Astrocyte of the cerebellum (primary cell): ENCODE measurements around the gene GJA10.
A peak's percentile ranks its signal among the peaks of the same experiment; 100 is the strongest.
"Not testable (repeated sequence)": the region's sequence is repeated elsewhere in the genome, so short reads cannot be mapped to it uniquely, and the experiment has no call there.

ENCODE experiments used
- DNase-seq: peaks from one replicate; pipeline ENCODE4 v3.0.0-alpha.2; 2011; ENCODE audit warnings: low read depth
- H3K4me3 ChIP-seq: 2 replicates; pipeline ENCODE4 v1.5.1; 2011; ENCODE audit warnings: mild to moderate bottlenecking, low read depth, low read length, moderate library complexity
- in situ Hi-C: cut with HindIII; loops from 2 replicates; pipeline ENCODE4 v1.10.0; 2017; ENCODE audit warnings: low sequenced_read_pairs
- TF ChIP-seq, protein P1 (sequence below): IDR thresholded peaks from 2 replicates; pipeline ENCODE4 v1.5.1; 2012; ENCODE audit warnings: low read length, low read depth, moderate library complexity, mild to moderate bottlenecking; ENCODE audit errors: missing control alignments

GJA10 gene

DNA sequence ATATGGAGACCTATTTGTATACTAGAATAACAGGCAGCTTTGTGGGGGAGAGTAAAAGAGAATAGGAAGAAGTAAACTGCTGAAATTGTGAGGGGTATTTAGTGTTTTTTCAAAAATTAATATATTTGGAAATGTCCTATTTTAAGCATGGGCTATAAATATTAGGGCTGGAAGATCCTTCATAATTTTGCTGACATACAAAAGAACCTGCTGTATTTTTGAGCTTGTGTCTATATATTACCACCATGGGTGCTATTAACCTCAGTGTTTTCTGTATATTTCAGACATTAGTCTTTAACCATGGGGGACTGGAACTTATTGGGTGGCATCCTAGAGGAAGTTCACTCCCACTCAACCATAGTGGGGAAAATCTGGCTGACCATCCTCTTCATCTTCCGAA lies at the start of gene GJA10:
Gene GJA10, plus strand, starts transcription at position 301 of the 400 bp plus-strand sequence. Its CDS starts 0 bp downstream, at position 301.
- in situ Hi-C loops: no loop called here
- no peak for DNase-seq
- H3K4me3 ChIP-seq: no peak within 1 kb of the TSS
- TF ChIP-seq, protein P1, sequence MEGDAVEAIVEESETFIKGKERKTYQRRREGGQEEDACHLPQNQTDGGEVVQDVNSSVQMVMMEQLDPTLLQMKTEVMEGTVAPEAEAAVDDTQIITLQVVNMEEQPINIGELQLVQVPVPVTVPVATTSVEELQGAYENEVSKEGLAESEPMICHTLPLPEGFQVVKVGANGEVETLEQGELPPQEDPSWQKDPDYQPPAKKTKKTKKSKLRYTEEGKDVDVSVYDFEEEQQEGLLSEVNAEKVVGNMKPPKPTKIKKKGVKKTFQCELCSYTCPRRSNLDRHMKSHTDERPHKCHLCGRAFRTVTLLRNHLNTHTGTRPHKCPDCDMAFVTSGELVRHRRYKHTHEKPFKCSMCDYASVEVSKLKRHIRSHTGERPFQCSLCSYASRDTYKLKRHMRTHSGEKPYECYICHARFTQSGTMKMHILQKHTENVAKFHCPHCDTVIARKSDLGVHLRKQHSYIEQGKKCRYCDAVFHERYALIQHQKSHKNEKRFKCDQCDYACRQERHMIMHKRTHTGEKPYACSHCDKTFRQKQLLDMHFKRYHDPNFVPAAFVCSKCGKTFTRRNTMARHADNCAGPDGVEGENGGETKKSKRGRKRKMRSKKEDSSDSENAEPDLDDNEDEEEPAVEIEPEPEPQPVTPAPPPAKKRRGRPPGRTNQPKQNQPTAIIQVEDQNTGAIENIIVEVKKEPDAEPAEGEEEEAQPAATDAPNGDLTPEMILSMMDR: no peak

DNA sequence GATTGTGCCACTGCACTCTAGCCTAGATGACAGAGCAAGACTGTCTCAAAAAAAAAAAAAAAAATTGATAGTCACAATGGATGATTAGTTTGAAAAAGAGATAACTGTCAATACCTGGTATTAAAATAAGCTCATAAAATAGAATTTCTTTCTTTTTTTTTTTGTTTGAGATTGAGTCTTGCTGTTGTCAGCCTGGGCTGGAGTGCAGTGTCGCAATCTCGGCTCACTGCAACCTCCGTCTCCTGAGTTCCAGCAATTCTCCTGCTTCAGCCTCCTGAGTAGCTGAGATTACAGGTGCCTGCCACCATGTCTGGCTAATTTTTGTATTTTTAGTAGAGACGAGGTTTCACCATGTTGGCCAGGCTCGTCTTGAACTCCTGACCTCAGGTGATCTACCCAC lies 46.8 kb upstream of the GJA10 start:
- H3K4me3 ChIP-seq, in situ Hi-C loops, DNase-seq: not testable (repeated sequence)

DNA sequence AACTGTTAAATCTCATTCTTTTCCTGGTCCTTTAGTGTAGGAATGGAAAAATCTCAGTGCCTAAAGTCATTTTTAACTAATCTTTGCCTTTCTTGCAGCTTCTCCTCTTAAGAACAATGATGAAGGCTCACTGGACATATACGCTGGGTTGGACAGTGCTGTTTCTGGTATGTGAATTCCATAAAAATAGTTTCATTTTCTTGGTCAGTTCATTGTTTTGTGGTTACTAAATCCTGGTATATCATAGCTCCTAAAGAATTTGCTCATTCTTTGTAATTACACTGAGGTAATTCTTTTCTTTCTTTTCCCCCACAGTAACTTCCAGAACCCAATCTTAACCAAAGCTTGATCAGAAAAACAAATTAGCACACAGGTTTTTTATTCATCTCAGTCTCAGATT lies 41.2 kb upstream of the GJA10 start:
- TF ChIP-seq, protein P1: no peak
- in situ Hi-C loops: no loop called here
- DNase-seq: peak; percentile 45
- H3K4me3 ChIP-seq: no peak overlapping the region

DNA sequence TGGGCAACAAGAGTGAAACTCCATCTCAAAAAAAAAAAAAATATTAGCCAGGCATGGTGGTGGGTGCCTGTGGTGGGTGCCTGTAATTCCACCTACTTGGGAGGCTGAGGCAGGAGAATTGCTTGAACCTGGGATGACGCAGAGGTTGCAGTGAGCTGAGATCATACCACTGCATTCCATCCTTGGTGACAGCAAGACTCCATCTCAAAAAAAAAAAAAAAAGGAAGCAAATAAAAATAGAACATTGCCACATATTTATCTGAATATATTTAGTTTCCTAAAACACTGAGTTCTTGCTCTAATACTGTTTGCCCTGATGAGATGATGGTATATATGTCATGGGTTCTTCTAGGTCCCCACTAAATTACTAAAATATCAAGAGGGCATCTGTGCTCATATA lies 36.2 kb upstream of the GJA10 start:
- no peak for DNase-seq
- no peak overlapping the region for H3K4me3 ChIP-seq
- TF ChIP-seq, protein P1: no peak
- in situ Hi-C loops: no loop called here

DNA sequence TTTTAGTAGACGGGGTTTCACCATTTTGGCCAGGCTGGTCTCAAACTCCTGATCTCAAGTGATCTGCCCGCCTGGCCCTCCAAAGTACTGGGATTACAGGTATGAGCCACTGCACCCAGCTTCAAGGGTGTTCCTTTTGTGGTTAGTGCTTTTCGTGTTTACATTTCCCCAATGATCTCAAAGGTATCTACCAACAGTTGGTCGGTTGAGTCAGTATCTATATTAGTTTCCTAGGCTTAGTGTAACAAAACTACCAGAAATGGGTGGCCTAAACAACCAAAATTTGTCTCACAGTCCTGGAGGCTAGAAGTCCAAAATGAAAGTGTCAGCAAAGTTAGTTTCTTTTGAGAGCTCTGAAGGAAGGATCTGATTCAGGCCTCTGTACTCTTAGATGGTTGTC lies 34.5 kb upstream of the GJA10 start:
- in situ Hi-C loops: no loop called here

DNA sequence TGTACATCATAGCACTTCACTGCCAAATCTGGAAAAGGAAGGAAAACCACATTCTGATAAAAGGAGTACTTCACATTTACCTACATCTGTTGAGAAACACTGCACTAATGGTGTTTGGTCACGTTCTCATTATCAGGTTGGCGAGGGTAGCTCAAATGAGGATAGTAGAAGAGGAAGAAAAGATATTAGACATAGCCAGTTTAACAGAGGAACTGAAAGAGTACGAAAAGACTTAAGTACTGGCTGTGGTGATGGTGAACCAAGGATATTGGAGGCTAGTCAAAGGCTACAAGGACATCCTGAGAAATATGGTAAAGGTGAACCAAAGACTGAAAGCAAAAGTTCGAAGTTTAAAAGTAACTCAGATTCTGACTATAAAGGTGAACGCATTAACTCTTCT lies 32.0 kb upstream of the GJA10 start:
- in situ Hi-C loops: no loop called here
- TF ChIP-seq, protein P1: no peak
- DNase-seq: no peak
- H3K4me3 ChIP-seq: no peak overlapping the region

More for the DNA sequence above, 34.5 kb upstream of the GJA10 start:
- TF ChIP-seq, protein P1: no peak
- DNase-seq: no peak
- H3K4me3 ChIP-seq: no peak overlapping the region

DNA sequence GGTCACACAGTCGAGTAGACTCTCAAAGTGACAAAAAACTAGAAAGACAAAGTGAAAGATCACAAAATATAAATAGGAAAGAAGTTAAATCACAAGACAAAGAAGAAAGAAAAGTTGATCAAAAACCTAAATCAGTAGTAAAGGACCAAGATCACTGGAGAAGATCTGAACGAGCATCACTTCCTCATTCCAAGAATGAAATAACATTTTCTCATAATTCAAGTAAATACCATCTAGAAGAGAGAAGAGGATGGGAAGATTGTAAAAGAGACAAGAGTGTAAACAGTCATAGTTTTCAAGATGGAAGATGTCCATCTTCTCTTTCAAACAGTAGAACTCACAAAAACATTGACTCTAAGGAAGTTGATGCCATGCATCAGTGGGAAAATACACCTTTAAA lies 31.6 kb upstream of the GJA10 start:
- no peak overlapping the region for H3K4me3 ChIP-seq
- TF ChIP-seq, protein P1: no peak
- DNase-seq: no peak
- in situ Hi-C loops: no loop called here
